ENCODE results near the gene DNMT3A.

The DNMT3A gene

DNA sequence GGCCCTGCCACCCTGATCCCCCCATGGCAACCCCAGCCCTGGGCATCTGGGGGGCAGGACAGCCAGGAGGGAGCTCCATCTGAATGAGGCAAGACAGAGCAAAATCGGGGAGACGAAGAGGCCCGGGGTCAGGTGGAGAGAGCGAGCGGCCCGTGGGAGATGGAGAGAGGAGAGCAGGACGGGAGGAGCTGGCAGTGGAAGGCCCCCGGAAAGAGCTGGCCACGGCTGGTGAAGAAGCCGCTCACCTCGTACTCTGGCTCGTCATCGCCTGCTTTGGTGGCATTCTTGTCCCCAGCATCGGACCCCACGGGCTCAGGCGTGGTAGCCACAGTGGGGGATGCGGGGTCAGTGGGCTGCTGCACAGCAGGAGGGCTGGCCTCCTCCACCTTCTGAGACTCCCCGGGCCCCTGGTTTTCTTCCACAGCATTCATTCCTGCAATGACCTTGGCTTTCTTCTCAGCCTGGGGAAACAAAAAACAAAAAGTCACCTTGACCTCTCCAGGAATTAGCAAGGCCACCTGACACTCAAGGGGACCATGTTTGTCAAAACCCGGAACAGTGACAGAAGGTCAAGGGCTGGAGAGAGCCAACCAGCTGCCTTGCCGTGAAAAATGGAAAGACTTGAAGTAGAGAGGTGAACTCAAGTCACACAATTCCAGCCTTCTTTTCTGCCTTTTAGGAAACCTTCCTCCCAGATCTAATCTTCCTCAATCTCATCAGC lies 93.8 kb downstream of the DNMT3A start:
- Mint-ChIP-seq H3K27me3 (no peaks in the 10 kb centered on the region), H3K27ac (peak overlapping the region; percentile 8), H3K4me3 (no peak overlapping the region), H3K9me3 (no peaks in the 10 kb centered on the region), H3K4me1 (peaks cover 24% of the 10 kb centered on the region), H3K36me3 (peaks cover 3% of the 10 kb centered on the region)

DNA sequence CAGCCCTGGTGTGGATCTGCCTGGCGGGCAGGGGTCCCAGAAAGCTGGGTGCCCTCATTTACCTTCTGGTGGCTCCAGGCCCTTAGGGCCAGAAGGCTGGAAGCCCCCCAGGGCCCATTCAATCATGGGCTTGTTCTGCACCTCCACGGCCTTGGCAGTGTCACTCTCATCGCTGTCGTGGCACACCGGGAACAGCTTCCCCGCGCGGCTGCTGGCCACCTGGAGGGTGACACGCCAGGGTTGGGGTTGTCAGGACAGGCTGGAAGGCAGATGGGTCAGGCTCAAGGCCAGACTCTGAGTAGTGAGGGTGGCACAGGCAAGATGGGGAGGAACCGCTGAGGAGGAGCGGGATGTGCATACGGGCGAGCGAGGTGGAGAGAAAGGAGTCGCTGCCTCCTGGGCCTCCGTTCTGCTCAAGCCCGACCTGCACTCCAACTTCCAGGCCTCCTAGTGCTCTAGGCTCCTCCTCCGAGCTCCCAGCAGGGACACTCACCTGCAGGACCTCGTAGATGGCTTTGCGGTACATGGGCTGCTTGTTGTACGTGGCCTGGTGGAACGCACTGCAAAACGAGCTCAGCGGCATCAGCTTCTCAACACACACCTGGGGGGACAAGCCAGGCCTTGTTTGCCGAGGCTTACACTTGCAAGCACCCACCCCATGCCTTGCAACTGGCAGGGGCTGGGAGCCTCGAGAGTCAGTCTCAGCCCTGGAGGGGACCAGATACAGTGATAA lies 95.0 kb downstream of the DNMT3A start:
- Mint-ChIP-seq H3K27ac (no peak overlapping the region), H3K27me3 (no peaks in the 10 kb centered on the region), H3K36me3 (peaks cover 4% of the 10 kb centered on the region), H3K4me1 (peaks cover 20% of the 10 kb centered on the region), H3K4me3 (no peak overlapping the region), H3K9me3 (no peaks in the 10 kb centered on the region)

DNA sequence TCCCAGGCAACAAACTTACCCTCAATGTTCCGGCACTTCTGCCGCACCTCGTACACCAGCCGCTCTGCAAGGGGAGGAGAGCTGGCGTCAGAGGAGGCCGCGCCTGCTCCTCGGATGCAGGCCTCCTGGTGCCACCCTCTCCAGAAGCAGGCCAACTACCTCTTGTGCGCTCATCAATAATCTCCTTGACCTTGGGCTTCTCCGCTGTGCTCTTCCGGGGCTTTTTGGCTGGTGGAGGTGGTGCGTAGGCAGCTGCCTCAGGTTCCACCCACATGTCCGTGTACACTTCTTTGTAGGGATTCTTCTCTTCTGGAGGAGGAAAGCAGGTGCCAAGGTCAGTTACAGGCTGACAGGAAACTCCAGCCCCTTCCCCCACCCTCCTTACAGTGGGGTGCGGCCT lies 95.7 kb downstream of the DNMT3A start:
- Mint-ChIP-seq H3K36me3 (peaks cover 6% of the 10 kb centered on the region), H3K4me3 (no peak overlapping the region), H3K27ac (no peak overlapping the region), H3K9me3 (no peaks in the 10 kb centered on the region), H3K4me1 (peaks cover 20% of the 10 kb centered on the region), H3K27me3 (no peaks in the 10 kb centered on the region)

DNA sequence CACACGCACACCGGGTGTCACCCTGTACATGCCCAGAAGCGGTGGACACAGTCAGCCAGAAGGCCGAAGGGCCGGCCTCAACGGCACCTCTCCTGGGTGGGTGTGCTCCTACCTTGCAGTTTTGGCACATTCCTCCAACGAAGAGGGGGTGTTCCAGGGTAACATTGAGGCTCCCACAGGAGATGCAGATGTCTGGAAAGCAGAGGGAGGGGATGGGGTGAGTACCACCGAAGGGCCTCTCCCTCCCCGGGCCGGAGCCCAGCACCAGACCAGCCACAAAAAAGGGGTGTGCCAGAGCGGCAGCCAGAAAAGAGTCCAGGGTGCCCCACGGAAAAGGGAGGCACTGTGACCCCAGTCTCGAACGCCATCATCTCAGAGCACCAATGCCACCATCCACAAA lies 96.6 kb downstream of the DNMT3A start:
- Mint-ChIP-seq H3K27me3 (no peaks in the 10 kb centered on the region), H3K4me1 (peaks cover 12% of the 10 kb centered on the region)

DNA sequence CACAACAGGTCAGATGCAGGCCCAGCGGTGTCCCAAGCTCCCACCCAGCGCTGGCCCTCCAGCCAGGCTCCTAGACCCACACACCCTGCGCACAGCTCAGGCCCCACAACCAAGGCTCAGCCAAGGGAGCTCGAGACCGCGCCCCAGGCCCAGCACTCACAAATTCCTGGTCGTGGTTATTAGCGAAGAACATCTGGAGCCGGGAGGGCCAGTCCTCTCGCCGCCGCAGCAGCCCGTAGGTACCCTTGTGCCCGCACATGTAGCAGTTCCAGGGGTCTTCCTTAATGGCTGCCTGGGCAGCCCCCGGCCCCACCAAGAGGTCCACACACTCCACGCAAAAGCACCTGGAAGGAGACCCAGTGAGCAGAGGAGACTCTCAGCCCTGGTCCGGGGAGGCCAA lies 97.7 kb downstream of the DNMT3A start:
- H3K36me3 Mint-ChIP-seq, result peaks cover 8% of the 10 kb centered on the region
- H3K4me3 Mint-ChIP-seq, result no peak overlapping the region
- H3K27me3 Mint-ChIP-seq, result no peaks in the 10 kb centered on the region
- H3K9me3 Mint-ChIP-seq, result no peaks in the 10 kb centered on the region
- H3K4me1 Mint-ChIP-seq, result peaks cover under 1% of the 10 kb centered on the region
- no peak overlapping the region for H3K27ac Mint-ChIP-seq

More for the DNA sequence above, 96.6 kb downstream of the DNMT3A start:
- H3K9me3 Mint-ChIP-seq, result no peaks in the 10 kb centered on the region
- H3K36me3 Mint-ChIP-seq, result peaks cover 6% of the 10 kb centered on the region
- H3K27ac Mint-ChIP-seq, result peak overlapping the region; percentile 51
- H3K4me3 Mint-ChIP-seq, result no peak overlapping the region

DNA sequence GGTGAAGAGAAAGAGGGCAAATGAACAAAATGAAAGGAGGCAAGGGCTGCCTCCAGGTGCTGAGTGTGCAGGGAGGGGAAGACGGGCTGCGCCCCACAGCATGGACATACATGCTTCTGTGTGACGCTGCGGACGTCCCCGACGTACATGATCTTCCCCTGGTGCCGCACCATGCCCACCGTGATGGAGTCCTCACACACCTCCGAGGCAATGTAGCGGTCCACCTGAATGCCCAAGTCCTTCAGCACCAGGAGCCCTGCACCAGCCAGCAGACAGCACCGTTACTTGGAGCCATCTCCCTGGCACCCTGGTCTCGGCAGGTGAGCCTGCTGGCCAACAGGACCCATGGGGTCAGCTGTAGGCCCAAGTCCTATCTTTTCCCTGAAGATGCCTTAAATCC lies 100.3 kb downstream of the DNMT3A start:
- H3K4me3 Mint-ChIP-seq, result no peak overlapping the region
- H3K36me3 Mint-ChIP-seq, result peaks cover 10% of the 10 kb centered on the region
- H3K4me1 Mint-ChIP-seq, result no peaks in the 10 kb centered on the region
- no peaks in the 10 kb centered on the region for H3K9me3 Mint-ChIP-seq
- H3K27me3 Mint-ChIP-seq, result no peaks in the 10 kb centered on the region
- H3K27ac Mint-ChIP-seq, result no peak overlapping the region

DNA sequence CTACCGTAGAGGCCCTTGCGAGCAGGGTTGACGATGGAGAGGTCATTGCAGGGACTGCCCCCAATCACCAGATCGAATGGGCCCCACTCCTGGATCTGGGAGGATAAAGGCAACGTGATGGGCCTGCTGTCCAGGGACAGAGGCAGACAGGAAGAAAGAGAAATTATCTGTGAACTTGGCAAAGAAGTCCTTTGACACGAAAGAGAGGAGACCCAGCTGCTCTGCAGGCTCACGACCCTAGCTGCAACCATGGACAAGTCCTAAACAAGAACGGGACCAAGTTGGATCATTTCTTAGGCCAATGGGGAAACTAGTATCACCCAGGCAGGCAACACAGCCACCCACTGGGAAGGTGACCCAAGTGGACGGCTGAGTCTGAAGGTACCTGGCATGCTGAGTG lies 101.1 kb downstream of the DNMT3A start:
- Mint-ChIP-seq H3K4me1 (no peaks in the 10 kb centered on the region), H3K4me3 (no peak overlapping the region), H3K9me3 (no peaks in the 10 kb centered on the region), H3K27me3 (no peaks in the 10 kb centered on the region), H3K36me3 (peaks cover 8% of the 10 kb centered on the region), H3K27ac (peak overlapping the region; percentile 46)

DNA sequence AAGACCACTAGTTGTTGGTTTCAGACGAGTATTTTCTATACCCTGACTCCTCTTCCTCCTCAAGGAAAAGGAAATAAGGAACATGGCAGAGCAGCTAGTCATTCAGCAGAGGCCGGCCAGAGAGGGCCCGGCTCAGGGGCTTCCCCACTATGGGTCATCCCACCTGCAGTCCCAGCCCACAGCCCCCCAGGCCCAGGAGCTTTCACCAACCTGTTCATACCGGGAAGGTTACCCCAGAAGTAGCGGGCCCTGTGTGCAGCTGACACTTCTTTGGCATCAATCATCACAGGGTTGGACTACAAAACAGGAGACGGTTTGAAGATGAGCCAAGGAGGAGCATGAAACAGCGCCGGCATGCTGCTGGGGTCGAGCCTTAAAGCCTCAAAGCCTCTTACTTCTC lies 102.8 kb downstream of the DNMT3A start:
- H3K27me3 Mint-ChIP-seq, result no peaks in the 10 kb centered on the region
- H3K9me3 Mint-ChIP-seq, result no peaks in the 10 kb centered on the region
- H3K36me3 Mint-ChIP-seq, result peaks cover 10% of the 10 kb centered on the region
- H3K4me3 Mint-ChIP-seq, result no peak overlapping the region
- no peak overlapping the region for H3K27ac Mint-ChIP-seq
- H3K4me1 Mint-ChIP-seq, result no peaks in the 10 kb centered on the region

DNA sequence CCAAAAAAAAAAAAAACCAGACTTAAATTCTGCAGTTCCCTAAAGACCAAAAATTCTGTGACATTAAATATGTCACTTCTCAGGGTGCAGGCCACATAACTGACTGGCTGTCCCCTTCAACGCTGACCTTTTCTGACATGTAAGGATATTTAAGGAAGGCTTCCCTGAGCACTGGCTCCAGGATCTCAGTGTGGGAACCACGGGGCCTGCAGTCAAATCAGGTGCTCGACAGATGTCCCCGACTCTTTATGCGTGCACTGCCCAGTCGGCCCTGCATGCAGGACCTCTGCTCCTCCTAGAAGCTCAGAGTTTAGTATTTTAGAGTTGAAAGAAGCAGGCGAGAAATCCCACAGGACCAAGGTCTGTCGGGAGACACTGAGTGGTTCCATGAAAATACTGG lies 104.0 kb downstream of the DNMT3A start:
- no peak overlapping the region for H3K4me3 Mint-ChIP-seq
- H3K9me3 Mint-ChIP-seq, result no peaks in the 10 kb centered on the region
- H3K4me1 Mint-ChIP-seq, result no peaks in the 10 kb centered on the region
- H3K27ac Mint-ChIP-seq, result no peak overlapping the region
- H3K27me3 Mint-ChIP-seq, result no peaks in the 10 kb centered on the region
- peaks cover 10% of the 10 kb centered on the region for H3K36me3 Mint-ChIP-seq

DNA sequence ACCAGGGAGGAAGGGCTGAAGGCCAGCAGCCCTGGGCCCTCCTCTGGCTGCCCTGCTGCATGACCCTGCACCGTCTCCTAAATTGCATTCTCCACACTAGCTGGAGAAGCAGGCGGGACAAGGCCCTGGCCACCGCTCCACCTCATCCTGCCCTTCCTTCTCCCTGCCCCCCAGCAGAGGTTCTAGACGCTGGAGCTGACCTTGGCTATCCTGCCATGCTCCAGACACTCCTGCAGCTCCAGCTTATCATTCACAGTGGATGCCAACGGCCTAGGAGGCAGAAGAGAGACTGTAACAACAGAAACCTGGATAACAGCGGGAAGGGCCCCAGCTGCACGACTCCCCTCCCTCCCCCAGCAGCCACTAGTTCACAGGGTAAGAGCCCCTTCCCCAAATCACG lies 105.0 kb downstream of the DNMT3A start:
- Mint-ChIP-seq H3K36me3 (peaks cover 11% of the 10 kb centered on the region), H3K4me1 (peaks cover 7% of the 10 kb centered on the region), H3K4me3 (no peak overlapping the region), H3K9me3 (no peaks in the 10 kb centered on the region), H3K27ac (peak overlapping the region; percentile 1), H3K27me3 (no peaks in the 10 kb centered on the region)

DNA sequence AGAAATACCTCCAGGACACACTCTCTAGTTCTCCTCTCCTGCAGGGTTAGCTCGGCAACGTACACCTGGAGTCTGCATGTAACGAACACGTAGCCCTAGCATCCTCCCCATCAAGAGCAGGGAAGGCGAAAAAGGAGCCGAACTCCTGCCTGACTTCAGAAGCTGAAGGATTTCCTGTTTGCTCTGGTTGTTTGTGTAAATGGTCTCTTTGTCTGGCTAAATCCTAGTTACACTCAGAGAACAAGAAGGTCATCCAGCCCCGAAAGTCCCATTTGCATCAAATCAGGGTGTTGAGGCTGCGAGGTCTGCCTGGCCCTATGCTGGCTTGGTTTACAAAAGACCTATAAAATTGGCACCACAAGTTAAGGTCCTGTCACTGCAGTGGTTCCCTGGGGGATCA lies 107.0 kb downstream of the DNMT3A start:
- no peaks in the 10 kb centered on the region for H3K27me3 Mint-ChIP-seq
- peaks cover 9% of the 10 kb centered on the region for H3K4me1 Mint-ChIP-seq
- peak overlapping the region; percentile 35 for H3K27ac Mint-ChIP-seq
- no peak overlapping the region for H3K4me3 Mint-ChIP-seq
- H3K9me3 Mint-ChIP-seq, result no peaks in the 10 kb centered on the region
- peaks cover 9% of the 10 kb centered on the region for H3K36me3 Mint-ChIP-seq

DNA sequence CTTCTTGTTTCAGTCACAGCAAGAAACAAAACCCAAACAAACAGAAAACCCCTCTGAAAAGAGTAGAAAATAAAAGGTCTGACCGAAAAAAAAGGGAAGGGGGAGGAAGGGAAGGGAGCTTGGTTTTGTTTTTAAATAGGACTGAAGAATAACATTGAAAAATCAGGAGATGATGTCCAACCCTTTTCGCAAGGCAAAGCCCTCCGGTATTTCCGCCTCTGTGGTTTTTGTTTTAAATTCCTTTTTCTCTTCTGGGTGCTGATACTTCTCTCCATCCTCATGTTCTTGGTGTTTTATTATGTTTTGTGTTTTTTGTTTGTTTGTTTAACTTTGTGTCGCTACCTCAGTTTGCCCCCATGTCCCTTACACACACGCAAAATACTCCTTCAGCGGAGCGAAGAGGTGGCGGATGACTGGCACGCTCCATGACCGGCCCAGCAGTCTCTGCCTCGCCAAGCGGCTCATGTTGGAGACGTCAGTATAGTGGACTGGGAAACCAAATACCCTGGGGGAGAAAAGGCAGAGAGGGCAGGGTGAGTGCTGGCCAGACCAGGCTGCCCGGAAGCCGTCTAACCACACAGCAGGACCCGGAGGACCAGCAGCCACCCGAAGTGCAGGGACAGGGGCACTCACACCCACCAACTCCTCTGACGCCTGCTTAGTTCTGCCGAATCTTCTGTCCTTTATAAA lies 107.7 kb downstream of the DNMT3A start:
- peaks cover 8% of the 10 kb centered on the region for H3K36me3 Mint-ChIP-seq
- peak overlapping the region; percentile 35 for H3K27ac Mint-ChIP-seq
- no peaks in the 10 kb centered on the region for H3K27me3 Mint-ChIP-seq

DNA sequence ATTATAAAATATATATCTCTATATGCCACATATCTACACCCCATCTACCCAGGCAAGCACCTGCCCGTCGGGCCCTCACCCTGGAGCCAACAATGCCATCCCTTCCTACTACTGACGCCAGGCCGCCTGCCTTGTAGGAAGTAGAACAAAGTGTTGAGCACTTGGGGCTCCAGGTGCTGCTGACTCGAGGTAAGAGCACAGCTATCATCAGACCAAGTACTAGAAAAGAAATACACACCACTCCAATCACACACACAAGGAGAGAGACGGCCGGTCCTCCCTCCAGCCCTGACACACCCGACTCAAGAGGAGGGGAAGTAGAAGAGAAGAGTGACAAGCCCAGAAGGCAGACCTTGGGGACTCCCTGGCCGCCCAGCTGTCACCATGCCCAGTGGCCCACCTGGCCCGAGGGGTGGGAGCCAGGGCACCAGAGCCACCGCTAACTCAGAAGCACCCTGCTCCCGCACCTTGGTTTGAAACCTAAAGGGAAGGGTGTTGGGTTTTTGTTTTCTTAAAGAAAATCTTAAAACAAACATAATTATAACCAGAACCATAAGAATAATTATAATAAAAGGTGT lies 109.4 kb downstream of the DNMT3A start:
- Mint-ChIP-seq H3K27me3 (no peaks in the 10 kb centered on the region), H3K9me3 (no peaks in the 10 kb centered on the region), H3K36me3 (peaks cover 8% of the 10 kb centered on the region), H3K27ac (no peak overlapping the region), H3K4me3 (no peak overlapping the region), H3K4me1 (peaks cover 23% of the 10 kb centered on the region)

More for the DNA sequence above, 107.7 kb downstream of the DNMT3A start:
- no peak overlapping the region for H3K4me3 Mint-ChIP-seq
- H3K4me1 Mint-ChIP-seq, result peaks cover 14% of the 10 kb centered on the region
- H3K9me3 Mint-ChIP-seq, result no peaks in the 10 kb centered on the region

DNA sequence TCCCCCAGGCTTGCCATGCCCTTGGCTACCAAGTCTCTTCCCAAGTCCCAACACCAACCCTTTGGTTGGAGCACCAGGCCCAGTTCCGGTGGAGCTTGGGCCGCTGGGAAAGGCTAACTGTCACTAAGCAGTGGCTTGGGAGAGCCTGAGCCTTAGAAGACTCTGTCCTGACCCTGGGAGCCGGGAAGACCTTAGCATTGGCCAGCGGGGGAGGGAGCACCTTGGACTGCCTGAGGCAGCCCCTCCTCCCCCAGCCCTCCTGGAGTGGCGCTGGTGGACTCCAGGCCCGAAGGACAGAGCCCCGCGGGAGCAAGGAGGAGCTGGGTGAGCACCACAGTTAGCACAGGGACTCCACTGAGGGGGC lies 110.8 kb downstream of the DNMT3A start:
- Mint-ChIP-seq H3K27me3 (no peaks in the 10 kb centered on the region), H3K36me3 (peaks cover 5% of the 10 kb centered on the region), H3K9me3 (no peaks in the 10 kb centered on the region), H3K4me1 (peaks cover 23% of the 10 kb centered on the region), H3K27ac (peak overlapping the region; percentile 35), H3K4me3 (no peak overlapping the region)

DNA sequence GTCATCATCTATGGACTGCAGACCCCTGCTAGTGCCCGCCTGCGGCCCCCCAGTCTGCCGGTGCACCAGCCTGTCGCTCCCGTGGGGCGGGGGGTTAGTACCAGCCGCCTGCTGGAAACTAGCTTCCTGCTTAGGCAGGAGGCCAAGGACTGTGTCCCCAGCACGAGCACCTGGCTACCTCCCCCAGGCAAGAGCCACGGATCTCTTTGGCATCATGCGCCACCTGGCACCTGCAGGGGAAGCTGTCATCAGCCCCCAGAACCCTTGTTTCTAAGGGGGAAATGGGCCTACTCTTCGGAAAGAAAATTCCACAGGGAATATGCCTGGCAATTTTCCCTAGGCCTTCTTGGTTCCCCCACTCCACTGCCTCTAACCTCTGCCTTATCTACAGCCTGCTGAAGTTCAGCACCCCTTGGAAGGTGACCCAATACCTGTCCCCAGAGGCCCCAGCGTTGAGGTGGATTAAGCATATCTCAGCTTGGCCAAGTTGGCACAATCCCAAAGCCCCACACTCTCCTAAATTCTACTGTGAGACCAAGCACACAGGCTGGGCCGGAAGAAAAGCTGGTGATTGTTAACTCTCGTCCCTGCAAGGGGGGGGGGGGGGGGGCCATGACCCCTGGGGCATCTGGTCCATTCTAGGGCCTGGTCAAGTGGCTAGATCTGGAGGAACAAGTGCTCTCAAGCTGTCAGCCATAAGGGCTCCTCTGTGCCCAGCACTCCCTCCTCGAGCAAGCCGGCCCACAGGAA lies 111.4 kb downstream of the DNMT3A start:
- H3K9me3 Mint-ChIP-seq, result no peaks in the 10 kb centered on the region
- H3K36me3 Mint-ChIP-seq, result peaks cover 5% of the 10 kb centered on the region
- H3K27me3 Mint-ChIP-seq, result no peaks in the 10 kb centered on the region
- peaks cover 23% of the 10 kb centered on the region for H3K4me1 Mint-ChIP-seq
- no peak overlapping the region for H3K4me3 Mint-ChIP-seq
- H3K27ac Mint-ChIP-seq, result no peak overlapping the region
